Midbrain (tissue), 1 donor: ENCODE measurements around the gene CAMTA1.

Source experiments
- DNase-seq: peaks from one replicate; lab custom pipeline; 2025; lab: John Stamatoyannopoulos, UW

The CAMTA1 gene

GRCh38 chr1:7613851-7614205 is 828.6 kb downstream of the CAMTA1 start:
- DNase-seq: no peak

GRCh38 chr1:7614576-7615074 is 829.4 kb downstream of the CAMTA1 start:
- DNase-seq: no peak

- DNase-seq: no peak
Measured at GRCh38 chr1:7615138-7615537, 829.9 kb downstream of the CAMTA1 start.

- DNase-seq: peak; percentile 37
Measured at GRCh38 chr1:7616076-7616832, 831.0 kb downstream of the CAMTA1 start.

- no peak for DNase-seq
Measured at GRCh38 chr1:7616953-7617352, 831.7 kb downstream of the CAMTA1 start.

GRCh38 chr1:7617826-7618225 is 832.6 kb downstream of the CAMTA1 start:
- DNase-seq: no peak

- no peak for DNase-seq
Measured at GRCh38 chr1:7620196-7620595, 834.9 kb downstream of the CAMTA1 start.

- no peak for DNase-seq
Measured at GRCh38 chr1:7621334-7622219, 836.3 kb downstream of the CAMTA1 start.

- DNase-seq: peak; percentile 63
Measured at GRCh38 chr1:7623842-7624241, 838.6 kb downstream of the CAMTA1 start.

- DNase-seq: no peak
Measured at GRCh38 chr1:7624791-7625355, 839.6 kb downstream of the CAMTA1 start.

- no peak for DNase-seq
Measured at GRCh38 chr1:7625401-7625800, 840.1 kb downstream of the CAMTA1 start.

GRCh38 chr1:7628273-7628672 is 843.0 kb downstream of the CAMTA1 start:
- DNase-seq: no peak

- DNase-seq: no peak
Measured at GRCh38 chr1:7629011-7629410, 843.8 kb downstream of the CAMTA1 start.

GRCh38 chr1:7629465-7630195 is 844.4 kb downstream of the CAMTA1 start:
- no peak for DNase-seq

GRCh38 chr1:7630378-7630777 is 845.1 kb downstream of the CAMTA1 start:
- DNase-seq: no peak

GRCh38 chr1:7632176-7632575 is 846.9 kb downstream of the CAMTA1 start:
- no peak for DNase-seq

- DNase-seq: no peak
Measured at GRCh38 chr1:7632681-7633080, 847.4 kb downstream of the CAMTA1 start.

GRCh38 chr1:7633506-7634245 is 848.4 kb downstream of the CAMTA1 start:
- DNase-seq: no peak

- DNase-seq: no peak
Measured at GRCh38 chr1:7634546-7635240, 849.4 kb downstream of the CAMTA1 start.

GRCh38 chr1:7636795-7637526 is 851.7 kb downstream of the CAMTA1 start:
- no peak for DNase-seq
